Fibroblast of the conjunctiva (primary cell): ENCODE measurements around the gene CD151.

Experiments
- DNase-seq: peaks from one replicate; pipeline ENCODE4 v3.0.0-alpha.2; 2010; ENCODE audit warnings: low read depth

Gene CD151

GRCh38 chr11:829176-829846 is 3.4 kb upstream of the CD151 start:
- no peak for DNase-seq

GRCh38 chr11:829847-830294 is 2.9 kb upstream of the CD151 start:
- DNase-seq, result no peak

- no peak for DNase-seq
Observed at GRCh38 chr11:830295-831117, 2.2 kb upstream of the CD151 start.

- DNase-seq, result no peak
Observed at GRCh38 chr11:831118-831864, 1.5 kb upstream of the CD151 start.

GRCh38 chr11:831961-832528 is 707 bp upstream of the CD151 start:
- DNase-seq, result no peak

GRCh38 chr11:833114-833791 is 501 bp downstream of the CD151 start:
- DNase-seq, result no peak

GRCh38 chr11:833849-834311 is 1.1 kb downstream of the CD151 start:
- DNase-seq, result no peak

- peak; percentile 45 for DNase-seq
Observed at GRCh38 chr11:834371-835316, 1.9 kb downstream of the CD151 start.

- no peak for DNase-seq
Observed at GRCh38 chr11:836274-836673, 3.5 kb downstream of the CD151 start.

GRCh38 chr11:836700-837099 is 3.9 kb downstream of the CD151 start:
- DNase-seq, result no peak

GRCh38 chr11:837189-837989 is 4.6 kb downstream of the CD151 start:
- no peak for DNase-seq

- DNase-seq, result no peak
Observed at GRCh38 chr11:837990-838307, 5.2 kb downstream of the CD151 start.

GRCh38 chr11:838441-839279 is 5.9 kb downstream of the CD151 start:
- DNase-seq, result no peak

GRCh38 chr11:839280-839623 is 6.5 kb downstream of the CD151 start:
- DNase-seq, result no peak

- DNase-seq, result no peak
Observed at GRCh38 chr11:839875-840617, 7.3 kb downstream of the CD151 start.

- DNase-seq, result no peak
Observed at GRCh38 chr11:841981-842369, 9.2 kb downstream of the CD151 start.

- peak; percentile 71 for DNase-seq
Observed at GRCh38 chr11:842370-843002, 9.7 kb downstream of the CD151 start, which contains the start of the genes POLR2L and TSPAN4. TSS of gene POLR2L (minus strand) at chr11:842529. CDS start at chr11:842508, 21 bp downstream. TSS of gene TSPAN4 (plus strand) at chr11:842852. CDS start at chr11:850305, 7,453 bp downstream.
